ENCODE measurements around the gene CSN3. TPM values are rescaled to one million over a fixed set of nuclear protein-coding genes. Genes with fewer than 3 reads are reported as not detected.

Gene CSN3
- total RNA-seq, 1 experiment from 2014 or later: not detected

GRCh38 chr4:70197842-70198241 lies 44.6 kb upstream of the CSN3 start:
- no peaks in the 10 kb centered on the region for H4K20me1 ChIP-seq (ENCODE audit: control insufficient read depth, insufficient read depth, insufficient read length)
- peak overlapping the region; percentile 67 for H3T11ph ChIP-seq (ENCODE audit: low read length)
- H3K27me3 Mint-ChIP-seq (ENCODE audit: low read depth): no peaks in the 10 kb centered on the region
- no peak for TF ChIP-seq CTCF (conservative IDR thresholded peaks at IDR 0.05)
- peaks cover 7% of the 10 kb centered on the region in 2 experiments for H3K4me1 Mint-ChIP-seq
- no peak overlapping the region for H4K91ac ChIP-seq (ENCODE audit: insufficient read length, low read depth, low read length)
- H3K79me1 ChIP-seq (ENCODE audit: insufficient read depth, low read depth, low read length, poor library complexity, severe bottlenecking): no peaks in the 10 kb centered on the region
- H3K36me3 Mint-ChIP-seq (ENCODE audit: insufficient read depth in 1 of 3, low read depth in 3 of 3): no peaks in the 10 kb centered on the region
- peak overlapping the region; percentile 31 to 45 (median 41); a peak in 6 of 7 replicates for H3K27ac Mint-ChIP-seq
- no peaks in the 10 kb centered on the region for H3K9me3 Mint-ChIP-seq
- H3K18ac ChIP-seq (ENCODE audit: insufficient read length, low read depth, low read length): no peak overlapping the region
- no peak for DNase-seq
- no peak overlapping the region for H2BK120ac ChIP-seq (ENCODE audit: low read depth, low read length, poor library complexity, severe bottlenecking)
- no peak overlapping the region for H2AK5ac ChIP-seq (ENCODE audit: insufficient read length, low read length)
- no peaks in the 10 kb centered on the region for H3K4me1 ChIP-seq (ENCODE audit: insufficient read depth, low read length)
- H3K4ac ChIP-seq (ENCODE audit: low read depth, low read length): no peak overlapping the region
- no peak overlapping the region for H3K27ac ChIP-seq (ENCODE audit: insufficient read length, low read depth, low read length)
- H3K23me2 ChIP-seq (ENCODE audit: insufficient read length, low read depth, low read length, poor library complexity, severe bottlenecking): no peaks in the 10 kb centered on the region
- H2BK20ac ChIP-seq (ENCODE audit: low read depth, low read length, poor library complexity, severe bottlenecking): no peak overlapping the region
- peak overlapping the region; percentile 73 for H2BK12ac ChIP-seq (ENCODE audit: insufficient read length, low read depth, low read length)
- no peak overlapping the region for H3K4me3 Mint-ChIP-seq
- H3K23ac ChIP-seq (ENCODE audit: insufficient read length, low read depth, low read length): no peak overlapping the region
- no peaks in the 10 kb centered on the region for H3K27me3 ChIP-seq (ENCODE audit: insufficient read depth, low read length)
- no peak overlapping the region for H4K5ac ChIP-seq (ENCODE audit: insufficient read length, low read depth, low read length)
- H3K14ac ChIP-seq (ENCODE audit: insufficient read depth, low read length): peak overlapping the region; percentile 65; the same call in 1 of the 2 replicates
- H3K9ac ChIP-seq (ENCODE audit: extremely low read depth, insufficient read length, low read length): no peak overlapping the region
- no peak overlapping the region for H3K56ac ChIP-seq (ENCODE audit: insufficient read length, low read depth, low read length)
- WGBS (ENCODE audit: extremely low coverage, insufficient read length, low lambda C conversion rate): no CpG with 5 or more reads among the region's 2 CpGs
- peak overlapping the region; percentile 87 for H2AFZ ChIP-seq (ENCODE audit: low read length)
- H2BK5ac ChIP-seq (ENCODE audit: insufficient read length, low read length): no peak overlapping the region
- H4K8ac ChIP-seq (replicated peaks; ENCODE audit: insufficient read length, low read depth, low read length): no peak overlapping the region
- no peaks in the 10 kb centered on the region for H3K79me2 ChIP-seq (ENCODE audit: insufficient read depth, low read length)
- H3K9me3 ChIP-seq (ENCODE audit: control insufficient read depth, low read depth, low read length): no peaks in the 10 kb centered on the region
- no peak overlapping the region for H2BK15ac ChIP-seq (ENCODE audit: low read depth, low read length)
- no peak overlapping the region for H3K4me2 ChIP-seq (ENCODE audit: insufficient read depth, insufficient read length, low read length)
